Activated CD8-positive, alpha-beta T cell treated with anti-CD3 and anti-CD28 coated beads for 36 hours (primary cell): Measurements from ENCODE around the gene KCNK10. TPM values are rescaled to one million over a fixed set of nuclear protein-coding genes. Genes with fewer than 3 reads are reported as not detected.
A peak's percentile ranks its signal among the peaks of the same experiment; 100 is the strongest.

Experiments
- ATAC-seq: fragments of 200-7000 bp; cut with Tn5 transposase; one replicate; pipeline ENCODE4 v1.10.0; 2021; ENCODE audit warnings: mild to moderate bottlenecking, moderate library complexity
- CTCF ChIA-PET: fragments of 350-600 bp; sonication (Branson Sonifier 250); formaldehyde crosslinking; loops from one replicate; lab custom pipeline; 2021; ENCODE audit warnings: antibody characterized with exemption; lab: Charles Lee
- POLR2A ChIA-PET: fragments of 350-600 bp; sonication (Branson Sonifier 250); formaldehyde crosslinking; loops from one replicate; lab custom pipeline; 2021; ENCODE audit warnings: antibody characterized with exemption; lab: Charles Lee
- DNase-seq: peaks from one replicate; pipeline ENCODE4 v3.0.0-alpha.2; 2020
- H3K27ac Mint-ChIP-seq: one replicate; pipeline ENCODE4 v1.8.0; 2021; ENCODE audit warnings: mild to moderate bottlenecking, mixed read lengths
- H3K27me3 Mint-ChIP-seq: one replicate; pipeline ENCODE4 v1.8.0; 2021; ENCODE audit warnings: mixed read lengths
- H3K36me3 Mint-ChIP-seq: one replicate; pipeline ENCODE4 v1.8.0; 2021; ENCODE audit warnings: low read depth, mixed read lengths
- H3K4me1 Mint-ChIP-seq: one replicate; pipeline ENCODE4 v1.8.0; 2021; ENCODE audit warnings: low read depth, mixed read lengths
- H3K4me3 Mint-ChIP-seq: one replicate; pipeline ENCODE4 v1.8.0; 2021; ENCODE audit warnings: mild to moderate bottlenecking, moderate library complexity, mixed read lengths
- H3K9me3 Mint-ChIP-seq: one replicate; pipeline ENCODE4 v1.8.0; 2021; ENCODE audit warnings: mixed read lengths
- CTCF ChIP-seq: fragments of 200-600 bp; IDR thresholded peaks from one replicate; pipeline ENCODE4 v1.8.0; 2022; ENCODE audit warnings: antibody characterized with exemption, mild to moderate bottlenecking
- intact Hi-C: fragments of 100-400 bp; cut with micrococcal nuclease; formaldehyde crosslinking; loops from one replicate; pipeline ENCODE4 v1.10.0; 2022
- total RNA-seq, 2 experiments: library from RNA; stranded (reverse); gene quantifications; one replicate each; pipeline ENCODE4 v1.2.3, GENCODE V29; 2021

The KCNK10 gene
- total RNA-seq, 2 experiments from 2014 or later: not detected

GRCh38 chr14:88234442-88234841 is 88.6 kb downstream of the KCNK10 start:
- intact Hi-C loops: loop anchor here (5.0 kb wide), 1 partner anchor 42 kb away; no protein-coding TSS in a partner anchor
- H3K27me3 Mint-ChIP-seq: peaks cover 6% of the 10 kb centered on the region
- H3K27ac Mint-ChIP-seq: no peak overlapping the region
- DNase-seq: no peak
- H3K9me3 Mint-ChIP-seq: no peaks in the 10 kb centered on the region
- ATAC-seq: no peak
- no peak for TF ChIP-seq CTCF
- POLR2A ChIA-PET: no interaction called here
- no peak overlapping the region for H3K4me3 Mint-ChIP-seq
- CTCF ChIA-PET: interaction anchor here (0.9 to 4.4 kb wide), 3 partner anchors 10 to 289 kb away, joined by 7 to 31 read pairs (median 8); no protein-coding TSS in a partner anchor
- H3K36me3 Mint-ChIP-seq: no peaks in the 10 kb centered on the region
- no peaks in the 10 kb centered on the region for H3K4me1 Mint-ChIP-seq

GRCh38 chr14:88233915-88234314 is 89.2 kb downstream of the KCNK10 start:
- ChIA-PET POLR2A (no interaction called here), CTCF (interaction anchor here (0.9 to 4.4 kb wide), 3 partner anchors 11 to 288 kb away, joined by 7 to 31 read pairs (median 8); no protein-coding TSS in a partner anchor)
- Mint-ChIP-seq H3K36me3 (no peaks in the 10 kb centered on the region), H3K9me3 (no peaks in the 10 kb centered on the region), H3K4me3 (no peak overlapping the region), H3K27ac (no peak overlapping the region), H3K4me1 (no peaks in the 10 kb centered on the region), H3K27me3 (peaks cover 6% of the 10 kb centered on the region)
- no peak for TF ChIP-seq CTCF
- DNase-seq: peak; percentile 32
- intact Hi-C loops: loop anchor here (5.0 kb wide), 1 partner anchor 42 kb away; no protein-coding TSS in a partner anchor
- ATAC-seq: no peak

- Mint-ChIP-seq H3K4me3 (no peak overlapping the region), H3K36me3 (no peaks in the 10 kb centered on the region), H3K4me1 (peaks cover 8% of the 10 kb centered on the region), H3K27me3 (peaks cover 6% of the 10 kb centered on the region), H3K27ac (no peak overlapping the region), H3K9me3 (no peaks in the 10 kb centered on the region)
- no peak for TF ChIP-seq CTCF
- peak; percentile 2 for DNase-seq
- ChIA-PET POLR2A (no interaction called here), CTCF (interaction anchor here (1.5 to 4.4 kb wide), 4 partner anchors 12 to 287 kb away, joined by 4 to 31 read pairs (median 6); no protein-coding TSS in a partner anchor)
- peak; percentile 38 for ATAC-seq
- intact Hi-C loops: loop anchor here (5.0 kb wide), 1 partner anchor 40 kb away; no protein-coding TSS in a partner anchor
Observed at GRCh38 chr14:88232771-88233170, 90.3 kb downstream of the KCNK10 start.

- no peak for TF ChIP-seq CTCF
Observed at GRCh38 chr14:88231603-88232002, 91.5 kb downstream of the KCNK10 start.

GRCh38 chr14:88229428-88229827 is 93.6 kb downstream of the KCNK10 start:
- no peak overlapping the region for H3K27ac Mint-ChIP-seq
- H3K36me3 Mint-ChIP-seq: no peaks in the 10 kb centered on the region
- POLR2A ChIA-PET: no interaction called here
- ATAC-seq (no peak), DNase-seq (no peak)
- no peak for TF ChIP-seq CTCF
- no peak overlapping the region for H3K4me3 Mint-ChIP-seq
- CTCF ChIA-PET: interaction anchor here (1.4 to 2.2 kb wide), 2 partner anchors 23 to 40 kb away, joined by 3 to 8 read pairs; no protein-coding TSS in a partner anchor
- H3K27me3 Mint-ChIP-seq: peaks cover 10% of the 10 kb centered on the region
- H3K9me3 Mint-ChIP-seq: no peaks in the 10 kb centered on the region
- peaks cover 10% of the 10 kb centered on the region for H3K4me1 Mint-ChIP-seq
- intact Hi-C loops: no loop called here

More at GRCh38 chr14:88231603-88232002, 91.5 kb downstream of the KCNK10 start:
- Mint-ChIP-seq H3K4me1 (peaks cover 10% of the 10 kb centered on the region), H3K36me3 (no peaks in the 10 kb centered on the region), H3K9me3 (no peaks in the 10 kb centered on the region), H3K27me3 (peaks cover 9% of the 10 kb centered on the region), H3K27ac (no peak overlapping the region), H3K4me3 (no peak overlapping the region)
- DNase-seq (no peak), ATAC-seq (no peak)
- CTCF ChIA-PET: interaction anchor here (1.3 to 4.4 kb wide), 3 partner anchors 22 to 42 kb away, joined by 3 to 31 read pairs (median 4); no protein-coding TSS in a partner anchor
- POLR2A ChIA-PET: no interaction called here
- intact Hi-C loops: loop anchor here (5.0 kb wide), 1 partner anchor 39 kb away; no protein-coding TSS in a partner anchor
